Calu3 (cell line): ENCODE data around the gene ELMO1. TPM values are rescaled to one million over a fixed set of nuclear protein-coding genes. Genes with fewer than 3 reads are reported as not detected.

Experiments
- BruUV-seq: library from RNA; stranded (reverse); fragments of 400-500 nt; replicated peaks from 2 replicates; lab custom pipeline; 2021; lab: Mats Ljungman, UMichigan
- CTCF ChIA-PET: fragments of 300-600 bp; sonication (Branson Sonifier 250); formaldehyde crosslinking; loops from one replicate; lab custom pipeline; 2022; ENCODE audit warnings: antibody characterized with exemption; lab: Charles Lee
- DNase-seq: peaks from one replicate; pipeline ENCODE4 v3.0.0; 2022
- H3K27ac Mint-ChIP-seq: one replicate; pipeline ENCODE4 v1.8.0; 2022; ENCODE audit warnings: mixed read lengths; ENCODE audit not compliant: unreplicated experiment
- H3K27me3 Mint-ChIP-seq: one replicate; pipeline ENCODE4 v1.8.0; 2022; ENCODE audit warnings: mixed read lengths; ENCODE audit not compliant: unreplicated experiment
- H3K36me3 Mint-ChIP-seq: one replicate; pipeline ENCODE4 v1.8.0; 2022; ENCODE audit warnings: mild to moderate bottlenecking, moderate library complexity, mixed read lengths; ENCODE audit not compliant: insufficient read depth, unreplicated experiment
- H3K4me1 Mint-ChIP-seq: one replicate; pipeline ENCODE4 v1.8.0; 2022; ENCODE audit warnings: mild to moderate bottlenecking, low read depth, mixed read lengths; ENCODE audit not compliant: unreplicated experiment
- H3K4me3 Mint-ChIP-seq: one replicate; pipeline ENCODE4 v1.8.0; 2022; ENCODE audit warnings: mild to moderate bottlenecking, low read depth, moderate library complexity, mixed read lengths; ENCODE audit not compliant: unreplicated experiment
- H3K9me3 Mint-ChIP-seq: one replicate; pipeline ENCODE4 v1.8.0; 2022; ENCODE audit warnings: low read depth, mixed read lengths; ENCODE audit not compliant: unreplicated experiment
- intact Hi-C: fragments of 100-400 bp; cut with micrococcal nuclease; formaldehyde crosslinking; loops from one replicate; pipeline ENCODE4 v1.10.0; 2022; ENCODE audit not compliant: unreplicated experiment
- total RNA-seq: library from RNA; stranded (reverse); gene quantifications from 2 replicates; pipeline ENCODE4 v1.2.3, GENCODE V29; 2022
- TF ChIP-seq, protein P1 (sequence below): fragments of 200-600 bp; IDR thresholded peaks from one replicate; pipeline ENCODE4 v1.8.0; 2022; ENCODE audit warnings: antibody characterized with exemption; ENCODE audit not compliant: unreplicated experiment

ELMO1 gene
- total RNA-seq, 1 experiment from 2014 or later = not detected

DNA sequence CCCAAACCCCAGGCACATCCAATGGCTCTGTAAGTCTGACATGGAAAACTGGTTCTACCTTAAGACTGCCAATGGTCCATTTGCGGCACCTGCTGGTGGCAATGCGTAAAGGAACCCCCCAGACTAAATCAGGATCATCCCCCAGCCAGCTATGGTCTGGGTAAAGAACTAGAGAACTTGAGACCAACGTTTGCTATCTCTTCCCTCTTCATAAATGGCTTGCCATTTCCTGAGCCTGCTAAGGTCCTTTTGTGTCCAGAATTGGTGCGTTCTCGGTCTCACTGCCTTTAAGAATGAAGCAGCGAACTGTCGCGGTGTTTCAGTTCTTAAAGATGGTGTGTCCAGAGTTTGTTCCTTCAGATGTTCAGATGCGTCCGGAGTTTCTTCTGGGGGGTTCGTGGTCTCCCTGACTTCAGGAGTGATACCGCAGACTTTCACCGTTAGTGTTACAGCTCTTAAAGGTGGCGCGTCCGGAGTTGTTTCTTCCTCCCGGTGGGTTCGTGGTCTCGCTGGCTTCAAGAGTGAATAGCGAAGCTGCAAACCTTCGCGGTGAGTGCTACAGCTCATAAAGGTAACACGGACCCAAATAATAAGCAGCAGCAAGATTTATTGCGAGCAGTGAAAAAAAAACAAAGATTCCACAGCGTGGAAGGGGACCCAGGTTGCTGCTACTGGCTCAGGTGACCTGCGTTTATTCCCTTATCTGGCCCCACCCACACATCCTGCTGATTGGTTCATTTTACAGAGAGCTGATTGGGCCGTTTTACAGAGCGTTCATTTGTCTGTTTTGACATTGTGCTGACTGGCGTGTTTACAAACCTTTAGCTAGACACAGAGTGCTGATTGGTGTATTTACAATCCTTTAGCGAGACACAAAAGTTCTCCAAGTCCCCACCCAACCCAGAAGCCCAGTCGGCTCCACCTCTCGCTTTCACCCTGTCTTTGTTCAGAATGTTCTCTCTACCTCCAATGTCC, 95.4 kb downstream of the ELMO1 start:
- intact Hi-C loops = loop anchor here (1.0 to 2.0 kb wide), 3 partner anchors 68 to 144 kb away; no protein-coding TSS in a partner anchor
- no peak overlapping the region for H3K4me3 Mint-ChIP-seq
- no peak overlapping the region for H3K27ac Mint-ChIP-seq
- no TSS peak for BruUV-seq
- TF ChIP-seq, protein P1, sequence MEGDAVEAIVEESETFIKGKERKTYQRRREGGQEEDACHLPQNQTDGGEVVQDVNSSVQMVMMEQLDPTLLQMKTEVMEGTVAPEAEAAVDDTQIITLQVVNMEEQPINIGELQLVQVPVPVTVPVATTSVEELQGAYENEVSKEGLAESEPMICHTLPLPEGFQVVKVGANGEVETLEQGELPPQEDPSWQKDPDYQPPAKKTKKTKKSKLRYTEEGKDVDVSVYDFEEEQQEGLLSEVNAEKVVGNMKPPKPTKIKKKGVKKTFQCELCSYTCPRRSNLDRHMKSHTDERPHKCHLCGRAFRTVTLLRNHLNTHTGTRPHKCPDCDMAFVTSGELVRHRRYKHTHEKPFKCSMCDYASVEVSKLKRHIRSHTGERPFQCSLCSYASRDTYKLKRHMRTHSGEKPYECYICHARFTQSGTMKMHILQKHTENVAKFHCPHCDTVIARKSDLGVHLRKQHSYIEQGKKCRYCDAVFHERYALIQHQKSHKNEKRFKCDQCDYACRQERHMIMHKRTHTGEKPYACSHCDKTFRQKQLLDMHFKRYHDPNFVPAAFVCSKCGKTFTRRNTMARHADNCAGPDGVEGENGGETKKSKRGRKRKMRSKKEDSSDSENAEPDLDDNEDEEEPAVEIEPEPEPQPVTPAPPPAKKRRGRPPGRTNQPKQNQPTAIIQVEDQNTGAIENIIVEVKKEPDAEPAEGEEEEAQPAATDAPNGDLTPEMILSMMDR = peak; percentile 53
- no peaks in the 10 kb centered on the region for H3K27me3 Mint-ChIP-seq
- DNase-seq = peak; percentile 61
- peaks cover 8% of the 10 kb centered on the region for H3K9me3 Mint-ChIP-seq
- CTCF ChIA-PET = interaction anchor here (0.9 to 1.4 kb wide), 6 partner anchors 67 to 144 kb away, joined by 3 to 6 read pairs (median 4); no protein-coding TSS in a partner anchor
- H3K4me1 Mint-ChIP-seq = no peaks in the 10 kb centered on the region
- no peaks in the 10 kb centered on the region for H3K36me3 Mint-ChIP-seq

DNA sequence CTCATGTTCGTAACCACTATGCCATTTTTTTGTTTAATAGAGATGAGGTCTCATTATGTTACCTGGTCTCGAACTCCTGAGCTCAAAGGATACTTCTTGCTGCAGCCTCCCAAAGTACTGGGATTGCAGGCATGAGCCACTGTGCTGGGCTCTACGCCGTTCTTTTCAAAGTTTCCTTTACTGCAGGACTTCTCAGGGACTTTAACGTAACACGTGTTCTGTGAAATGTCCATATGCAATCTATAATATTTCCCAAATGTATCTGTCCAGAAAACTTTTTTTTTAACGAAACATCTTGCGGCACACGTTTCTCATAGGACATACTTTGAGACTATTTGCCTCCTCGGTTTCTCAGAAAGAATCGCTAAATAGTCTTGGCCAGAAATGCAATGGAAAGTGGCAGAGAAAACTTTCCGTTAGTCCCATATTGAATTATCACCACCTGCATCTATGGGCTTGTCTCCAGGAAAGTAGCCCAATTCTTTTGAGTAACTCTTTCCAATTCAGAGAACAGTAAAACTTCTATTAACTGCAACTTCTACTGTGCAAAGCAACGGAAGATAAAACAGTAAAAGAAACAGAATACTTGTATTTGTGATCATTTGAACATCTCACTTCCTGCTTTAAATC, 96.3 kb downstream of the ELMO1 start:
- intact Hi-C loops = loop anchor here (2.0 kb wide), 2 partner anchors 68 to 144 kb away; no protein-coding TSS in a partner anchor
- H3K4me3 Mint-ChIP-seq = no peak overlapping the region
- BruUV-seq = no TSS peak
- no peak overlapping the region for H3K27ac Mint-ChIP-seq
- no peaks in the 10 kb centered on the region for H3K4me1 Mint-ChIP-seq
- H3K27me3 Mint-ChIP-seq = no peaks in the 10 kb centered on the region
- CTCF ChIA-PET = interaction anchor here (0.6 to 1.0 kb wide), 5 partner anchors 66 to 152 kb away, joined by 3 to 6 read pairs (median 3); no protein-coding TSS in a partner anchor
- no peak for DNase-seq
- H3K36me3 Mint-ChIP-seq = no peaks in the 10 kb centered on the region
- TF ChIP-seq, protein P1 = no peak
- H3K9me3 Mint-ChIP-seq = peaks cover 10% of the 10 kb centered on the region

DNA sequence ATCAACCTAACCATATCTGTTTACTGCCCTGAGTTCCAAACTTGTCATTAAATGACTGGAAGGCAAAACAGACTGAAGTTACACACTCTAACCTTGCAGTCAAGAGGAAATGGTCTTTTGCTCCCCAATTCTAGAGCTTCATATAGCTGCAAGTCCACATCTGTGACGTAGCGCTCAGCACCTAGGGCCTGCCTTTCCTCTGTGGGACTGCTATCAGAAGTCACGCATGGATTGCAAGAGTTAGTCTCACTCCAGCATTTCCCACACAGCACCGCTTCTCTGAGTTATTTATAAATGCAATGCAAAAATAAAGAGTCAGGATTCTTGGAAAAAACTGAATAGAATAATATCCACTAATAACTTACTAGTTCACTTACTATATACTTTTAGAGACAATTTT, 96.9 kb downstream of the ELMO1 start:
- Mint-ChIP-seq H3K36me3 (no peaks in the 10 kb centered on the region), H3K9me3 (peaks cover 8% of the 10 kb centered on the region), H3K4me3 (no peak overlapping the region), H3K4me1 (no peaks in the 10 kb centered on the region), H3K27me3 (no peaks in the 10 kb centered on the region), H3K27ac (no peak overlapping the region)
- no peak for DNase-seq
- CTCF ChIA-PET = interaction anchor here (0.6 kb wide), 1 partner anchor 152 kb away, joined by 3 read pairs; no protein-coding TSS in a partner anchor
- TF ChIP-seq, protein P1 = no peak
- intact Hi-C loops = loop anchor here (2.0 kb wide), 2 partner anchors 67 to 143 kb away; no protein-coding TSS in a partner anchor
- BruUV-seq = no TSS peak

DNA sequence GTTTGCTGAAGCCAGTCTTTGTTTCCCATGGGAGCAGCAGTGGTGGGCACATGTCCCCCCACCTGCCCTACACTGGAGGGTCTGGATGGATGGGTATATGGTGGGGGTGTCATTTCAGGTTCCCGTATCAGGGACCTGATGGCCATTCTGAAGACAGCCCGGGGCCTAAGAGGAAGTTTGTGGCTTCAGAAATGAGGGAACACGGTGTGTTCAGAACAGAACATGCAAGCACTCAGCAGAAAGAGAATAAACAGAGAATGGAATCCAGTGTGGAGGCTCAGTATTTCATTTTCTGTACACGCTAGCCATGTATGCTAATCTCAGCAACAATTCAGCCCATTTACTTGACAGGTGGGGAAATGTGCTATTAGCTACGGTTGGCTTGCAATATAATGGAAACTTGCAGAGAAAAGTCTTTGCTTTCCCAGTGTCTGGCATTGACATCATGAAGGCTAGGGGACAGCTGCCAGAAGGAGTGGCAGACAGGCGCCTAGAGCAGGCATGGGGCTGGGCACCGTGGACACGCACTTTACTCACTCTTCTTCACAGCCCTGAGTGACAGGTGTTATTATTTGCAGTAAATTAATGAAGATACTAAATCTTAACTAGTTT, 98.6 kb downstream of the ELMO1 start:
- BruUV-seq = no TSS peak
- no peaks in the 10 kb centered on the region for H3K36me3 Mint-ChIP-seq
- CTCF ChIA-PET = no interaction called here
- intact Hi-C loops = no loop called here
- no peak overlapping the region for H3K4me3 Mint-ChIP-seq
- H3K4me1 Mint-ChIP-seq = no peaks in the 10 kb centered on the region
- peaks cover 8% of the 10 kb centered on the region for H3K9me3 Mint-ChIP-seq
- TF ChIP-seq, protein P1 = no peak
- no peak for DNase-seq
- H3K27ac Mint-ChIP-seq = no peak overlapping the region
- H3K27me3 Mint-ChIP-seq = no peaks in the 10 kb centered on the region
